ENCODE results near the gene CERS6. TPM values are rescaled to one million over a fixed set of nuclear protein-coding genes. Genes with fewer than 3 reads are reported as not detected.

The CERS6 gene
- total and polyA plus RNA-seq, 2 experiments from 2014 or later: 40.9 to 99.1 TPM

DNA sequence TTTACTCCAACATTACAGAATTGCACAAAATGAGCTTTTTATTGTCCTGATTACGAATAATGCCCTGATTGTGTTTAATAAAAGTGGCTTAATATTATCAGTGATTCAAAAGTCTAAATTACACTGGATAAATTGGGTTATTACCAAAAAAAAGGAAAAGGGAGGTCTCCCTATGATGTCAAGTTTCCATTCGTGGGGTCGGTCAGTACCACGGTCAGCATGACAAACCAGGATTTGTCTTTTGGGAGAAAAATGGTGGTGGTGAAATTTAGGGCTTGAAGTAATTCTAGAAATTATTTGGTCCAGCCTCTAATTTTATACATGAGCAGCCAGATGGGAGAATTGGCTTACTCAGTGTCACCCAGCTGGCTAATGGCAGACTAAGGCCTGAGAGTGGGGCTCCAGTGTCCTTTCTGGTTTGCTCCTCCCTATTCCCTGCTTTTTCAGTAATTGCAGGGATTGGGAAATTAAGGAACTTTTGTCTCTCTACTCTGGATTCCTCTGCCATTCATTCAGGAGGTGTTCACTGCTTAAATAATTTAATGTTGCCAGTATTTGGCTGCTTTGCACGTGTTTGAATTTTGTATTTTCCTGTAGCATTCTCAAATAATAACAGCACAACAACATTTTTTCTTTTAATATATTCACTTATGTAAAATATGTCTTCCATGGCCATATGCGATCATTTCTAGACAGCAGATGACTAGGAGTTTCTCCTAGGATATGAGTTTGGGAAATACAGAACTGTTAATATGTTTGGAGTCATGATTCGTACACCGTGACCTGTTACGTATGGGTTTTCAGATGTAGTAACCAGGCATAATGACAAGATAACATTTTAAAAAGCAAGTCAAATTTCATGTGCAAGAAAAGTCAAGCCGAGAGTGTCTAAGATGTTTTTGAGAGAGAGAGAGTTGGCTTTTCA, 217.5 kb downstream of the CERS6 start:
- H2AFZ ChIP-seq: no peak overlapping the region
- no peak overlapping the region for H3K27ac ChIP-seq
- no peaks in the 10 kb centered on the region for H4K20me1 ChIP-seq (ENCODE audit: insufficient read depth, poor library complexity, severe bottlenecking)
- no peaks in the 10 kb centered on the region for H3K9me2 ChIP-seq (replicated peaks; ENCODE audit: insufficient read depth)
- H3K4me1 ChIP-seq (ENCODE audit: insufficient read depth): no peaks in the 10 kb centered on the region
- 91% methylated on average over 10 of the region's 10 CpGs for WGBS (ENCODE audit: low lambda C conversion rate, missing lambda C conversion rate)
- H3K9me3 ChIP-seq (ENCODE audit: low read depth): no peaks in the 10 kb centered on the region
- DNase-seq (ENCODE audit: low spot score): no peak
- no peak overlapping the region for H3K4me2 ChIP-seq
- H3K79me2 ChIP-seq: peaks cover 50% of the 10 kb centered on the region
- H3K27me3 ChIP-seq: no peaks in the 10 kb centered on the region
- TF ChIP-seq, protein P1, sequence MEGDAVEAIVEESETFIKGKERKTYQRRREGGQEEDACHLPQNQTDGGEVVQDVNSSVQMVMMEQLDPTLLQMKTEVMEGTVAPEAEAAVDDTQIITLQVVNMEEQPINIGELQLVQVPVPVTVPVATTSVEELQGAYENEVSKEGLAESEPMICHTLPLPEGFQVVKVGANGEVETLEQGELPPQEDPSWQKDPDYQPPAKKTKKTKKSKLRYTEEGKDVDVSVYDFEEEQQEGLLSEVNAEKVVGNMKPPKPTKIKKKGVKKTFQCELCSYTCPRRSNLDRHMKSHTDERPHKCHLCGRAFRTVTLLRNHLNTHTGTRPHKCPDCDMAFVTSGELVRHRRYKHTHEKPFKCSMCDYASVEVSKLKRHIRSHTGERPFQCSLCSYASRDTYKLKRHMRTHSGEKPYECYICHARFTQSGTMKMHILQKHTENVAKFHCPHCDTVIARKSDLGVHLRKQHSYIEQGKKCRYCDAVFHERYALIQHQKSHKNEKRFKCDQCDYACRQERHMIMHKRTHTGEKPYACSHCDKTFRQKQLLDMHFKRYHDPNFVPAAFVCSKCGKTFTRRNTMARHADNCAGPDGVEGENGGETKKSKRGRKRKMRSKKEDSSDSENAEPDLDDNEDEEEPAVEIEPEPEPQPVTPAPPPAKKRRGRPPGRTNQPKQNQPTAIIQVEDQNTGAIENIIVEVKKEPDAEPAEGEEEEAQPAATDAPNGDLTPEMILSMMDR (IDR thresholded peaks at IDR 0.05; ENCODE audit: poor library complexity): no peak
- TF ChIP-seq EZH2 (IDR thresholded peaks at IDR 0.05; ENCODE audit: borderline replicate concordance) (no peak), EZH2phosphoT487 (IDR thresholded peaks at IDR 0.05; ENCODE audit: low read depth, severe bottlenecking, unreplicated experiment) (no peak)
- H3K36me3 ChIP-seq (replicated peaks; ENCODE audit: insufficient read depth, low read depth): no peaks in the 10 kb centered on the region
- H3K4me3 ChIP-seq: no peak overlapping the region

DNA sequence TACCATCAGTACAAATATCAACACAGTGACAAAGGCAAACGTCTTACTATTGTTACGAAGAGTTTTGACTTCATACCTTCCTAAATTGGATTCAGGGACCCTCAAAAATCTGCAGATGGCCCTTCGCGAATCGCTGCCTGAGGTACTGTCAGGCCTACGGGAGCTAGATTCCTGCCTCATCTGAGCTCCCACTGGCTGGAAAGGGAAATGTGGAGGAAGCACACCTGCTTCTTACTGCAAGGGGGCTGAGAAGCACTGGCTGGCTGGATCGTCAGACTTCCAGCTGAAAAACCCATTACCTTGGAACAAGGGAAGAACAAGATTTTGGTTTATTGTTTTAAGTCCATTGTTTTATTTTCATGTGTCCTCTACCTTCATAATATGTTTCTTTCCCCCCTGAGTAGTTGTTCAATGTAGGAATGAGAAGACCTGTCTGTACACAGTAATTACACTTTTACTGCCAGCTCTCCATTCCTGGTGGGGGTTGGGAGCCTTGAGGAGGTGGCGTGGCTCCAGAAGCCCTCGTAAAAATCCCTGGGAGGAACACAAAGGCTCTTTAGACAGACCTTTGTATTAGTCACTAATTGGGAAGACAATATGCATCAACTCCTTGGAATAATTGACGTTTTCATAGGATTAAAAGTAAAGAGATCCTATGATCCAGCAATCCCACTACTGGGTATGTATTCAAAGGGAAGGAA, 222.2 kb downstream of the CERS6 start:
- H3K27ac ChIP-seq: no peak overlapping the region
- 75% methylated on average over 10 of the region's 10 CpGs for WGBS (ENCODE audit: low lambda C conversion rate, missing lambda C conversion rate)
- no peak overlapping the region for H3K4me3 ChIP-seq
- no peaks in the 10 kb centered on the region for H3K27me3 ChIP-seq
- H3K9me3 ChIP-seq (ENCODE audit: low read depth): no peaks in the 10 kb centered on the region
- DNase-seq (ENCODE audit: low spot score): no peak
- peaks cover 8% of the 10 kb centered on the region for H3K4me1 ChIP-seq (ENCODE audit: insufficient read depth)
- no peak overlapping the region for H2AFZ ChIP-seq
- peaks cover 4% of the 10 kb centered on the region for H4K20me1 ChIP-seq (ENCODE audit: insufficient read depth, poor library complexity, severe bottlenecking)
- no peak overlapping the region for H3K4me2 ChIP-seq
- H3K79me2 ChIP-seq: peaks cover 64% of the 10 kb centered on the region
- no peaks in the 10 kb centered on the region for H3K9me2 ChIP-seq (replicated peaks; ENCODE audit: insufficient read depth)
- no peaks in the 10 kb centered on the region for H3K36me3 ChIP-seq (replicated peaks; ENCODE audit: insufficient read depth, low read depth)
- TF ChIP-seq, protein P1 (IDR thresholded peaks at IDR 0.05; ENCODE audit: poor library complexity): no peak
- no peak for TF ChIP-seq EZH2 (IDR thresholded peaks at IDR 0.05; ENCODE audit: borderline replicate concordance)

DNA sequence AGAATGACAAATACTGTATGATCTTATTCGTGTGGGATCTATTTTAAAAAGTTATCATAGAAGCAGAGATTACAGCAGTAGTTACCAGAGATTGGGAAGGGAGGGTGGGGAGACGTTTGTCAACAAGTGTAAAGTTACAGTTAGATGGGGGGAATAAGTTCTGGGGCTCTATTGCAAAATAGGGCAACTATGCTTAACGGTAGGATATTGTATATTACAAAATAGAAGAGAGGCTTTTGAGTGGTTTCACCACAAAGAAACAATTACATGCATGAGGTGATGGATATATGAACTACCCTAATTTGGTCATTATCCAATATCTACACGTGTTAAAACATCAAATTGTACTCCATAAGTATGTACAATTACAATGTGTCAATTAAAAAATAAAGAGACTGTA, 223.0 kb downstream of the CERS6 start:
- H2AFZ ChIP-seq: no peak overlapping the region
- H3K36me3 ChIP-seq (replicated peaks; ENCODE audit: insufficient read depth, low read depth): no peaks in the 10 kb centered on the region
- no peak overlapping the region for H3K4me2 ChIP-seq
- no peak overlapping the region for H3K27ac ChIP-seq
- no peak for TF ChIP-seq EZH2 (IDR thresholded peaks at IDR 0.05; ENCODE audit: borderline replicate concordance)
- TF ChIP-seq EZH2phosphoT487 (IDR thresholded peaks at IDR 0.05; ENCODE audit: low read depth, severe bottlenecking, unreplicated experiment): no peak
- TF ChIP-seq, protein P1 (IDR thresholded peaks at IDR 0.05; ENCODE audit: poor library complexity): no peak
- H3K4me1 ChIP-seq (ENCODE audit: insufficient read depth): peaks cover 8% of the 10 kb centered on the region
- H3K9me3 ChIP-seq (ENCODE audit: low read depth): no peaks in the 10 kb centered on the region
- H3K9me2 ChIP-seq (replicated peaks; ENCODE audit: insufficient read depth): no peaks in the 10 kb centered on the region
- H3K4me3 ChIP-seq: no peak overlapping the region
- H3K27me3 ChIP-seq: no peaks in the 10 kb centered on the region
- peaks cover 60% of the 10 kb centered on the region for H3K79me2 ChIP-seq
- no peak for DNase-seq (ENCODE audit: low spot score)
- WGBS (ENCODE audit: low lambda C conversion rate, missing lambda C conversion rate): 86% methylated on average over 4 of the region's 4 CpGs
- peaks cover 4% of the 10 kb centered on the region for H4K20me1 ChIP-seq (ENCODE audit: insufficient read depth, poor library complexity, severe bottlenecking)
